H9 (cell line): ENCODE data around the gene PNMA1. TPM values are rescaled to one million over a fixed set of nuclear protein-coding genes. Genes with fewer than 3 reads are reported as not detected.

Experiments used
- DNase-seq: peaks from one replicate; pipeline ENCODE4 v3.0.0-alpha.2; 2017
- H2AFZ ChIP-seq: one replicate; pipeline ENCODE4 v1.6.1; 2013; ENCODE audit warnings: mild to moderate bottlenecking, low read length, control low read depth, moderate library complexity
- H2AK5ac ChIP-seq: 2 replicates; pipeline ENCODE4 v1.6.1; 2013; ENCODE audit warnings: low read length, control low read depth, mixed read lengths; ENCODE audit not compliant: insufficient read length
- H2BK120ac ChIP-seq: one replicate; pipeline ENCODE4 v1.6.1; 2013; ENCODE audit warnings: low read depth, mild to moderate bottlenecking, low read length, control low read depth, inconsistent platforms; ENCODE audit not compliant: poor library complexity, severe bottlenecking
- H2BK12ac ChIP-seq: 2 replicates; pipeline ENCODE4 v1.6.1; 2013; ENCODE audit warnings: low read length, control low read depth, mixed read lengths, low read depth; ENCODE audit not compliant: insufficient read length
- H2BK15ac ChIP-seq: 2 replicates; pipeline ENCODE4 v1.6.1; 2013; ENCODE audit warnings: low read depth, low read length, control low read depth
- H2BK20ac ChIP-seq: one replicate; pipeline ENCODE4 v1.6.1; 2013; ENCODE audit warnings: low read depth, mild to moderate bottlenecking, low read length, control low read depth, inconsistent platforms; ENCODE audit not compliant: poor library complexity, severe bottlenecking
- H2BK5ac ChIP-seq: 2 replicates; pipeline ENCODE4 v1.6.1; 2013; ENCODE audit warnings: low read length, control low read depth, mixed read lengths; ENCODE audit not compliant: insufficient read length
- H3K14ac ChIP-seq: 2 replicates; pipeline ENCODE4 v1.6.1; 2013; ENCODE audit warnings: low read length, control low read depth; ENCODE audit not compliant: insufficient read depth
- H3K18ac ChIP-seq: 2 replicates; pipeline ENCODE4 v1.6.1; 2013; ENCODE audit warnings: low read depth, mild to moderate bottlenecking, mixed read lengths, low read length, control low read depth; ENCODE audit not compliant: insufficient read length
- H3K23ac ChIP-seq: 2 replicates; pipeline ENCODE4 v1.6.1; 2013; ENCODE audit warnings: low read length, control low read depth, mixed read lengths, low read depth; ENCODE audit not compliant: insufficient read length
- H3K23me2 ChIP-seq: 2 replicates; pipeline ENCODE4 v1.6.1; 2013; ENCODE audit warnings: low read depth, mild to moderate bottlenecking, mixed read lengths, low read length, control low read depth; ENCODE audit not compliant: insufficient read length, poor library complexity, severe bottlenecking
- H3K27ac ChIP-seq: 2 replicates; pipeline ENCODE4 v1.5.1; 2013; ENCODE audit warnings: low read length, control low read depth, mixed read lengths, low read depth; ENCODE audit not compliant: insufficient read length
- H3K27me3 ChIP-seq: 2 replicates; pipeline ENCODE4 v1.6.1; 2013; ENCODE audit warnings: low read length, control low read depth, inconsistent platforms; ENCODE audit not compliant: insufficient read depth
- H3K4ac ChIP-seq: 2 replicates; pipeline ENCODE4 v1.6.1; 2013; ENCODE audit warnings: low read depth, mild to moderate bottlenecking, control low read depth, inconsistent platforms, low read length, moderate library complexity
- H3K4me1 ChIP-seq: 2 replicates; pipeline ENCODE4 v1.6.1; 2013; ENCODE audit warnings: low read length, control low read depth, inconsistent platforms; ENCODE audit not compliant: insufficient read depth
- H3K4me2 ChIP-seq: 2 replicates; pipeline ENCODE4 v1.6.1; 2013; ENCODE audit warnings: low read length, control low read depth, mixed read lengths; ENCODE audit not compliant: insufficient read length, insufficient read depth
- H3K56ac ChIP-seq: 2 replicates; pipeline ENCODE4 v1.6.1; 2013; ENCODE audit warnings: low read depth, mild to moderate bottlenecking, mixed read lengths, low read length, control low read depth; ENCODE audit not compliant: insufficient read length
- H3K79me1 ChIP-seq: 2 replicates; pipeline ENCODE4 v1.6.1; 2013; ENCODE audit warnings: low read depth, mild to moderate bottlenecking, moderate library complexity, low read length, control low read depth, inconsistent platforms; ENCODE audit not compliant: insufficient read depth, poor library complexity, severe bottlenecking
- H3K79me2 ChIP-seq: 2 replicates; pipeline ENCODE4 v1.6.1; 2013; ENCODE audit warnings: low read length, control low read depth, inconsistent platforms; ENCODE audit not compliant: insufficient read depth
- H3K9ac ChIP-seq: 2 replicates; pipeline ENCODE4 v1.6.1; 2013; ENCODE audit warnings: low read length, control low read depth, mixed read lengths; ENCODE audit not compliant: insufficient read length; ENCODE audit errors: extremely low read depth
- H3K9me3 ChIP-seq: one replicate; pipeline ENCODE4 v1.6.1; 2013; ENCODE audit warnings: low read depth, low read length, inconsistent platforms; ENCODE audit not compliant: control insufficient read depth
- H3T11ph ChIP-seq: one replicate; pipeline ENCODE4 v1.6.1; 2013; ENCODE audit warnings: mild to moderate bottlenecking, low read length, control low read depth, inconsistent platforms
- H4K20me1 ChIP-seq: one replicate; pipeline ENCODE4 v1.6.1; 2013; ENCODE audit not compliant: control insufficient read depth, insufficient read length, insufficient read depth
- H4K5ac ChIP-seq: 2 replicates; pipeline ENCODE4 v1.6.1; 2013; ENCODE audit warnings: low read depth, mild to moderate bottlenecking, mixed read lengths, low read length, control low read depth; ENCODE audit not compliant: insufficient read length
- H4K8ac ChIP-seq: replicated peaks from 2 replicates; pipeline ENCODE4 v1.6.1; 2013; ENCODE audit warnings: low read length, control low read depth, mixed read lengths, low read depth; ENCODE audit not compliant: insufficient read length
- H4K91ac ChIP-seq: 2 replicates; pipeline ENCODE4 v1.6.1; 2013; ENCODE audit warnings: low read depth, mild to moderate bottlenecking, moderate library complexity, mixed read lengths, low read length, control low read depth; ENCODE audit not compliant: insufficient read length
- H3K27ac Mint-ChIP-seq, 3 experiments: 2 replicates in 2 of 3; 3 replicates in 1 of 3; pipeline ENCODE4 v1.8.0; 2020 to 2021; ENCODE audit warnings: mixed read lengths in 3 of 3, mild to moderate bottlenecking in 1 of 3, moderate library complexity in 1 of 3
- H3K27me3 Mint-ChIP-seq: 2 replicates; pipeline ENCODE4 v1.8.0; 2021; ENCODE audit warnings: low read depth, mild to moderate bottlenecking, moderate library complexity, mixed read lengths
- H3K36me3 Mint-ChIP-seq, 3 experiments: 2 replicates in 2 of 3; 3 replicates in 1 of 3; pipeline ENCODE4 v1.8.0; 2020 to 2021; ENCODE audit warnings: low read depth in 3 of 3, mixed read lengths in 3 of 3; ENCODE audit not compliant: insufficient read depth in 1 of 3
- H3K4me1 Mint-ChIP-seq, 2 experiments: 2 replicates each; pipeline ENCODE4 v1.8.0; 2020; ENCODE audit warnings: mixed read lengths in 2 of 2
- H3K4me3 Mint-ChIP-seq, 2 experiments: 2 replicates in 1 of 2; 3 replicates in 1 of 2; pipeline ENCODE4 v1.8.0; 2020 to 2021; ENCODE audit warnings: mild to moderate bottlenecking in 2 of 2, mixed read lengths in 2 of 2, moderate library complexity in 1 of 2
- H3K9me3 Mint-ChIP-seq, 2 experiments: 2 replicates in 1 of 2; 3 replicates in 1 of 2; pipeline ENCODE4 v1.8.0; 2020; ENCODE audit warnings: mild to moderate bottlenecking in 2 of 2, mixed read lengths in 2 of 2, moderate library complexity in 1 of 2
- CTCF ChIP-seq: fragments of 200-600 bp; sonication (generic); conservative IDR thresholded peaks from 3 replicates; pipeline ENCODE4 v1.8.0; 2021; ENCODE audit warnings: antibody characterized with exemption, mild to moderate bottlenecking
- WGBS: extraction: QIAGEN DNeasy Blood & Tissue Kit; methylation state at CpG from one replicate; pipeline ENCODE4 v1.1.7; 2013; ENCODE audit warnings: missing lambda C conversion rate, low lambda C conversion rate, mixed read lengths; ENCODE audit not compliant: insufficient read length; ENCODE audit errors: extremely low coverage; 5-methylcytosine and 5-hydroxymethylcytosine counted together
- total RNA-seq: library from RNA; stranded (reverse); gene quantifications from 2 replicates; pipeline ENCODE4 v1.2.1, GENCODE V29; 2021

Gene PNMA1
- total RNA-seq, 1 experiment from 2014 or later: 56.1 TPM

- no peak overlapping the region for H3K27ac ChIP-seq
- no peak overlapping the region for H4K5ac ChIP-seq
- H2BK20ac ChIP-seq: no peak overlapping the region
- no peak overlapping the region; the same call in 1 of the 2 replicates for H3K14ac ChIP-seq
- H3K56ac ChIP-seq: no peak overlapping the region
- TF ChIP-seq CTCF: no peak
- Mint-ChIP-seq H3K4me1 (peaks cover 31 to 32% of the 10 kb centered on the region in 2 experiments), H3K9me3 (no peaks in the 10 kb centered on the region), H3K4me3 (no peak overlapping the region), H3K27me3 (no peaks in the 10 kb centered on the region), H3K36me3 (peaks cover 4 to 28% (median 19%) of the 10 kb centered on the region in 3 experiments; a peak in 6 of 7 replicates), H3K27ac (peak overlapping the region in 2 of 3 experiments; percentile 28 to 57; a peak in 1 of 7 replicates)
- no peak overlapping the region for H3T11ph ChIP-seq
- H3K9me3 ChIP-seq: no peaks in the 10 kb centered on the region
- H4K8ac ChIP-seq: no peak overlapping the region
- no peaks in the 10 kb centered on the region; the same call in 1 of the 2 replicates for H3K4me1 ChIP-seq
- no peak overlapping the region for H2BK15ac ChIP-seq
- no peak overlapping the region for H2AFZ ChIP-seq
- no peak overlapping the region for H4K91ac ChIP-seq
- H3K79me1 ChIP-seq: no peaks in the 10 kb centered on the region
- H2AK5ac ChIP-seq: no peak overlapping the region
- H3K79me2 ChIP-seq: no peaks in the 10 kb centered on the region
- no peak overlapping the region for H2BK5ac ChIP-seq
- WGBS: no CpG with 5 or more reads among the region's 7 CpGs
- H3K18ac ChIP-seq: no peak overlapping the region
- H3K23me2 ChIP-seq: no peaks in the 10 kb centered on the region
- H3K23ac ChIP-seq: no peak overlapping the region
- no peak for DNase-seq
- H3K4ac ChIP-seq: no peak overlapping the region
- no peaks in the 10 kb centered on the region for H3K27me3 ChIP-seq
- H2BK12ac ChIP-seq: no peak overlapping the region
- H3K9ac ChIP-seq: no peak overlapping the region
- H4K20me1 ChIP-seq: no peaks in the 10 kb centered on the region
- no peak overlapping the region for H3K4me2 ChIP-seq
- H2BK120ac ChIP-seq: no peak overlapping the region
These were observed 13.0 kb upstream of the PNMA1 start for GRCh38 chr14:73727166-73727565.
